SU-DHL-6 (cell line): ENCODE results near the gene PACS1.

Source experiments
- H2AFZ ChIP-seq: fragments of 200-600 bp; sonication (generic); 2 replicates; pipeline ENCODE4 v1.6.1; 2014; ENCODE audit warnings: low read depth, mild to moderate bottlenecking, moderate library complexity, mixed read lengths, antibody characterized with exemption, low read length; ENCODE audit not compliant: severe bottlenecking
- H3F3A ChIP-seq: fragments of 200-600 bp; shearing (Covaris generic); 2 replicates; pipeline ENCODE4 v1.6.0; 2016; ENCODE audit warnings: antibody characterized with exemption, mild to moderate bottlenecking; ENCODE audit not compliant: insufficient read depth
- H3K27ac ChIP-seq: fragments of 200-600 bp; sonication (generic); 2 replicates; pipeline ENCODE4 v1.5.1; 2016; ENCODE audit warnings: low read depth, mild to moderate bottlenecking, low read length, moderate library complexity, mixed read lengths
- H3K27me3 ChIP-seq: fragments of 200-600 bp; sonication (generic), shearing (Covaris generic); 2 replicates; pipeline ENCODE4 v1.6.0; 2014; ENCODE audit warnings: mild to moderate bottlenecking, low read length
- H3K36me3 ChIP-seq: fragments of 200-600 bp; sonication (generic); 2 replicates; pipeline ENCODE4 v1.6.1; 2014; ENCODE audit warnings: mild to moderate bottlenecking, low read length, mixed read lengths
- H3K4me2 ChIP-seq: fragments of 300-600, 200-600 bp; shearing (Covaris generic), sonication (generic); 2 replicates; pipeline ENCODE4 v1.6.0; 2014; ENCODE audit warnings: low read length, low read depth, mild to moderate bottlenecking; ENCODE audit not compliant: poor library complexity, severe bottlenecking
- H3K4me3 ChIP-seq: fragments of 200-600 bp; sonication (generic); 2 replicates; pipeline ENCODE4 v1.5.1; 2014; ENCODE audit warnings: antibody characterized with exemption, low read length, mild to moderate bottlenecking, mixed read lengths; ENCODE audit not compliant: insufficient read depth, poor library complexity, severe bottlenecking
- H3K79me2 ChIP-seq: fragments of 200-600 bp; sonication (generic); 2 replicates; pipeline ENCODE4 v1.6.1; 2014; ENCODE audit warnings: mild to moderate bottlenecking, low read length, moderate library complexity; ENCODE audit not compliant: insufficient read depth
- H3K9ac ChIP-seq: fragments of 200-600 bp; sonication (generic); 2 replicates; pipeline ENCODE4 v1.7.0; 2014; ENCODE audit warnings: mild to moderate bottlenecking, low read length
- H3K9me2 ChIP-seq: fragments of 200-600 bp; sonication (generic); replicated peaks from 2 replicates; pipeline ENCODE4 v1.6.1; 2014; ENCODE audit warnings: low read length; ENCODE audit not compliant: insufficient read depth
- H3K9me3 ChIP-seq: fragments of 200-600 bp; sonication (generic); 2 replicates; pipeline ENCODE4 v1.6.1; 2014; ENCODE audit warnings: low read length, mixed read lengths; ENCODE audit not compliant: insufficient read depth
- H4K20me1 ChIP-seq: fragments of 200-600 bp; sonication (generic); 2 replicates; pipeline ENCODE4 v1.6.1; 2014; ENCODE audit warnings: low read depth, mild to moderate bottlenecking, antibody characterized with exemption, low read length, moderate library complexity, mixed read lengths
- CTCF ChIP-seq: fragments of 200-600 bp; sonication (generic); IDR thresholded peaks from one replicate; pipeline ENCODE4 v1.5.1; 2017; ENCODE audit warnings: antibody characterized with exemption, mild to moderate bottlenecking, low read length, moderate library complexity; ENCODE audit not compliant: insufficient read depth, poor library complexity, severe bottlenecking
- EZH2phosphoT487 ChIP-seq: fragments of 200-600 bp; sonication (generic), shearing (Covaris generic); conservative IDR thresholded peaks from 2 replicates; pipeline ENCODE4 v1.6.1; 2018; ENCODE audit warnings: mild to moderate bottlenecking, antibody characterized with exemption, low read length, moderate library complexity, mixed read lengths

Gene PACS1

GRCh38 chr11:66106786-66107599, 36.9 kb downstream of the PACS1 start:
- H3K4me3 ChIP-seq: no peak overlapping the region
- H3K36me3 ChIP-seq: no peaks in the 10 kb centered on the region
- no peak overlapping the region for H3K27ac ChIP-seq
- H3K9me2 ChIP-seq: no peaks in the 10 kb centered on the region
- no peak for TF ChIP-seq CTCF
- TF ChIP-seq EZH2phosphoT487: no peak
- no peaks in the 10 kb centered on the region for H3K9me3 ChIP-seq
- H3K27me3 ChIP-seq: no peaks in the 10 kb centered on the region
- no peaks in the 10 kb centered on the region for H3F3A ChIP-seq
- no peak overlapping the region for H2AFZ ChIP-seq
- no peaks in the 10 kb centered on the region for H4K20me1 ChIP-seq
- no peak overlapping the region for H3K4me2 ChIP-seq
- H3K79me2 ChIP-seq: no peaks in the 10 kb centered on the region
- H3K9ac ChIP-seq: no peak overlapping the region

GRCh38 chr11:66107600-66108510, 37.8 kb downstream of the PACS1 start:
- Histone ChIP-seq H3K4me3 (no peak overlapping the region), H3K36me3 (no peaks in the 10 kb centered on the region), H3K9me3 (no peaks in the 10 kb centered on the region), H3K79me2 (no peaks in the 10 kb centered on the region), H3K27me3 (no peaks in the 10 kb centered on the region), H3K4me2 (no peak overlapping the region), H3K9me2 (no peaks in the 10 kb centered on the region), H3K9ac (no peak overlapping the region), H2AFZ (no peak overlapping the region), H4K20me1 (no peaks in the 10 kb centered on the region), H3K27ac (no peak overlapping the region), H3F3A (no peaks in the 10 kb centered on the region)
- no peak for TF ChIP-seq CTCF
- TF ChIP-seq EZH2phosphoT487: no peak

- no peaks in the 10 kb centered on the region for H3K79me2 ChIP-seq
- H3K4me2 ChIP-seq: no peak overlapping the region
- no peaks in the 10 kb centered on the region for H3F3A ChIP-seq
- no peaks in the 10 kb centered on the region for H3K36me3 ChIP-seq
- H3K4me3 ChIP-seq: no peak overlapping the region
- H3K9ac ChIP-seq: no peak overlapping the region
- H3K27me3 ChIP-seq: no peaks in the 10 kb centered on the region
- no peak overlapping the region for H2AFZ ChIP-seq
- no peak overlapping the region for H3K27ac ChIP-seq
- no peaks in the 10 kb centered on the region for H3K9me3 ChIP-seq
- TF ChIP-seq CTCF: no peak
- TF ChIP-seq EZH2phosphoT487: no peak
- H3K9me2 ChIP-seq: no peaks in the 10 kb centered on the region
- no peaks in the 10 kb centered on the region for H4K20me1 ChIP-seq
Measured at GRCh38 chr11:66109294-66109693, 39.2 kb downstream of the PACS1 start.
